ENCODE measurements around the gene SLC6A7.

SLC6A7 gene

GRCh38 chr5:150239099-150239793 lies 49.4 kb downstream of the SLC6A7 start:
- DNase-seq (ENCODE audit: low read depth), result no peak
- no peak overlapping the region for H3K4me3 ChIP-seq (ENCODE audit: low read depth, low read length)
- TF ChIP-seq, protein P1, sequence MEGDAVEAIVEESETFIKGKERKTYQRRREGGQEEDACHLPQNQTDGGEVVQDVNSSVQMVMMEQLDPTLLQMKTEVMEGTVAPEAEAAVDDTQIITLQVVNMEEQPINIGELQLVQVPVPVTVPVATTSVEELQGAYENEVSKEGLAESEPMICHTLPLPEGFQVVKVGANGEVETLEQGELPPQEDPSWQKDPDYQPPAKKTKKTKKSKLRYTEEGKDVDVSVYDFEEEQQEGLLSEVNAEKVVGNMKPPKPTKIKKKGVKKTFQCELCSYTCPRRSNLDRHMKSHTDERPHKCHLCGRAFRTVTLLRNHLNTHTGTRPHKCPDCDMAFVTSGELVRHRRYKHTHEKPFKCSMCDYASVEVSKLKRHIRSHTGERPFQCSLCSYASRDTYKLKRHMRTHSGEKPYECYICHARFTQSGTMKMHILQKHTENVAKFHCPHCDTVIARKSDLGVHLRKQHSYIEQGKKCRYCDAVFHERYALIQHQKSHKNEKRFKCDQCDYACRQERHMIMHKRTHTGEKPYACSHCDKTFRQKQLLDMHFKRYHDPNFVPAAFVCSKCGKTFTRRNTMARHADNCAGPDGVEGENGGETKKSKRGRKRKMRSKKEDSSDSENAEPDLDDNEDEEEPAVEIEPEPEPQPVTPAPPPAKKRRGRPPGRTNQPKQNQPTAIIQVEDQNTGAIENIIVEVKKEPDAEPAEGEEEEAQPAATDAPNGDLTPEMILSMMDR (IDR thresholded peaks at IDR 0.05; ENCODE audit: low read depth, low read length, missing control alignments), result no peak

DNA sequence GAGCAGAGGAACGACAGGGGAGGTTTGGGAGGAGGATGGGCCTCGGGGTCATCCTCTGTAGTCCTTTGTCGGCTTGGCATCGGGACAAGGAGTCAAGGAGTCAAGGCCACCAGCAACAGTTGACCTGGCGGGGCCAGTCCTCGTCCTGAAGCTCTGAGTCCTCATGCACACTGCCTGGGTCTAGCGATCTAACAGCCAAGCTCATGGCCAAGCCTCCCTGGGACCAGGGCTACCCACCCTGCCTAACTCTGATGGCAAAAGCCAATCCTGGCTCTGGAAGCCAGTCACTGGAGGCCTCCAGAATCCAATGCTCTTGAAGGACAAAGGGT lies 49.9 kb downstream of the SLC6A7 start:
- DNase-seq (ENCODE audit: low read depth), result no peak

GRCh38 chr5:150241298-150242160 lies 51.7 kb downstream of the SLC6A7 start:
- no peak overlapping the region for H3K4me3 ChIP-seq (ENCODE audit: low read depth, low read length)
- TF ChIP-seq, protein P1 (IDR thresholded peaks at IDR 0.05; ENCODE audit: low read depth, low read length, missing control alignments), result no peak
- no peak for DNase-seq (ENCODE audit: low read depth)

More for the DNA sequence above, 49.9 kb downstream of the SLC6A7 start:
- H3K4me3 ChIP-seq (ENCODE audit: low read depth, low read length), result no peak overlapping the region
- TF ChIP-seq, protein P1 (IDR thresholded peaks at IDR 0.05; ENCODE audit: low read depth, low read length, missing control alignments), result no peak

DNA sequence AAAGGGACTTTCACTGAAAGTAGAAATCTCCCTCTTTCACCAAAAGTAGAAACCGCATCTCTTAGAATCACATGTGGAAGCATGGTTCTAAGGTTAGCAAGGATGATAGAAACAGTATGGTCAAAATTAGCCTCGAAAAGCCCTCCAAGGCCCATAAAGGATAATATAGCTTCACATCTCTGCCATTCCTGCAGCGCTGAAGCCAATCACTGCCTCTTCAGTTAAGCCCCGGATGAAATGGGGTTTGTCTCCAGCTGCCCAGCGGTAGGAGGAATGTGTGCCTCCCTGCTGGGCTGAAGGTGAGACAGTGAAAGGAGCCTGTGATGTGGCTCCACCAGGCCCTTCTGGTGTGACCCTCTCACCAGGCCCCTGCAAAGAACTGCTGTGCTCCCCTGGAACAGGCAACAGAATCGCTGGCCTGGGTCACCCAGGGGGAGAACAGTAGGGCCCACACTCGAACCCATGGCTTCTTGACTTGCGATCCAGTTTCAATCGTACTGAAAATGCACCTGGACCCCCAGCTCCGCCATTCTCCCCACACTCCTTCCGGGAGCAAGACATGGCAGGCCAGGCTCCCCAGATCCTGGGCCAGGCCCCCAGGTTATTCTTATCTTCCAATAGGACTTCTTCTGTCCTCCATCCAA lies 52.5 kb downstream of the SLC6A7 start:
- DNase-seq (ENCODE audit: low read depth), result no peak
- TF ChIP-seq, protein P1 (IDR thresholded peaks at IDR 0.05; ENCODE audit: low read depth, low read length, missing control alignments), result no peak
- no peak overlapping the region for H3K4me3 ChIP-seq (ENCODE audit: low read depth, low read length)

- no peak overlapping the region for H3K4me3 ChIP-seq (ENCODE audit: low read depth, low read length)
- no peak for DNase-seq (ENCODE audit: low read depth)
- TF ChIP-seq, protein P1 (IDR thresholded peaks at IDR 0.05; ENCODE audit: low read depth, low read length, missing control alignments), result no peak
Measured at GRCh38 chr5:150243590-150243989, 53.7 kb downstream of the SLC6A7 start.

DNA sequence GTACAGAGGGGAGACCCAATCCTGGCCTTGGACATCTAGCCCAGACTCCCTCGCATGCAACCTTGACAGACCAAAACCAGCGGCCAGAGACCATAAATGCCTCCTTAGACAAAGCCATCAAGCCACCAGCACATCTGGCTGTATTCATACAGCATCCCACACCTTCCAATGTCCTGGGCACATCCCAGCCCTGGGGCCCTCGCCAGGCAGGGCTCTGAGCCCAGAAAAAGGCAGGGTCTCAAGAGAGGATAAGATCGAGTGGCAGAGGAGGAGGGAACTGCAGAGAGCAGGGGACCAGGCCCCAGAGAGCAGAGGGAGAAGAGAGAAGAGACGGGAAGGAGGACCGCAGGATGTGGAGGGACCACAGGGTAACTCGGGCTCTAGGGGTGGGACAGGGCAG lies 54.3 kb downstream of the SLC6A7 start:
- H3K4me3 ChIP-seq (ENCODE audit: low read depth, low read length), result no peak overlapping the region
- TF ChIP-seq, protein P1 (IDR thresholded peaks at IDR 0.05; ENCODE audit: low read depth, low read length, missing control alignments), result no peak
- no peak for DNase-seq (ENCODE audit: low read depth)
